Measurements from ENCODE around the gene MAP1LC3A. TPM values are rescaled to one million over a fixed set of nuclear protein-coding genes. Genes with fewer than 3 reads are reported as not detected.
"Not testable (repeated sequence)": the region's sequence is repeated elsewhere in the genome, so short reads cannot be mapped to it uniquely, and the experiment has no call there.

MAP1LC3A gene
- total RNA-seq: 131 TPM

GRCh38 chr20:34558320-34559218, at the start of gene MAP1LC3A:
TSS of gene MAP1LC3A (plus strand) at chr20:34558718. CDS start at chr20:34558869, 151 bp downstream.
- TF ChIP-seq CTCF (IDR thresholded peaks at IDR 0.05): no peak
- Histone ChIP-seq H3K9me3 (no peaks in the 10 kb centered on the region), H3K4me3 (peak within 1 kb of the TSS; percentile 92 to 95), H3K27me3 (no peaks in the 10 kb centered on the region), H3K4me1 (peaks cover 7% of the 10 kb centered on the region in 2 donors), H3K36me3 (no peaks in the 10 kb centered on the region), H3K27ac (peak within 1 kb of the TSS; percentile 99 to 100)
- peak; percentile 91 to 98 for DNase-seq (ENCODE audit: low spot score in 2 of 2)
- intact Hi-C loops (cut with DNase I): loop anchor here (1.0 to 2.0 kb wide), 5 partner anchors 42 to 256 kb away; partner anchors contain the start of genes AHCY, DYNLRB1, ITCH and PIGU

- TF ChIP-seq CTCF (IDR thresholded peaks at IDR 0.05): no peak
- no peak for DNase-seq (ENCODE audit: low spot score in 2 of 2)
- no peaks in the 10 kb centered on the region for H3K9me3 ChIP-seq
- H3K27ac ChIP-seq: no peak overlapping the region
- H3K27me3 ChIP-seq: no peaks in the 10 kb centered on the region
- peaks cover 0 to 8% of the 10 kb centered on the region in 2 donors for H3K4me1 ChIP-seq
- H3K4me3 ChIP-seq: no peak overlapping the region
- peaks cover 20 to 21% of the 10 kb centered on the region in 2 donors for H3K36me3 ChIP-seq
- intact Hi-C loops (cut with DNase I): no loop called here
Measured at GRCh38 chr20:34510575-34510974, 47.9 kb upstream of the MAP1LC3A start.

- H3K4me3 ChIP-seq: no peak overlapping the region
- H3K4me1 ChIP-seq: peaks cover 0 to 8% of the 10 kb centered on the region in 2 donors
- no peak for TF ChIP-seq CTCF (IDR thresholded peaks at IDR 0.05)
- H3K27ac ChIP-seq: no peak overlapping the region
- peaks cover 11 to 14% of the 10 kb centered on the region in 2 donors for H3K36me3 ChIP-seq
- intact Hi-C loops (cut with DNase I): no loop called here
- no peak for DNase-seq (ENCODE audit: low spot score in 2 of 2)
- no peaks in the 10 kb centered on the region for H3K9me3 ChIP-seq
- H3K27me3 ChIP-seq: no peaks in the 10 kb centered on the region
Measured at GRCh38 chr20:34511891-34512265, 46.6 kb upstream of the MAP1LC3A start.

GRCh38 chr20:34512266-34512954, 46.1 kb upstream of the MAP1LC3A start:
- no peak overlapping the region for H3K4me3 ChIP-seq
- H3K9me3 ChIP-seq: no peaks in the 10 kb centered on the region
- no peak for DNase-seq (ENCODE audit: low spot score in 2 of 2)
- peaks cover 0 to 8% of the 10 kb centered on the region in 2 donors for H3K4me1 ChIP-seq
- intact Hi-C loops (cut with DNase I): no loop called here
- TF ChIP-seq CTCF (IDR thresholded peaks at IDR 0.05): no peak
- H3K27me3 ChIP-seq: no peaks in the 10 kb centered on the region
- H3K36me3 ChIP-seq: peaks cover 11 to 14% of the 10 kb centered on the region in 2 donors
- no peak overlapping the region for H3K27ac ChIP-seq

- H3K27me3 ChIP-seq: no peaks in the 10 kb centered on the region
- no peak for DNase-seq (ENCODE audit: low spot score in 2 of 2)
- no peak for TF ChIP-seq CTCF (IDR thresholded peaks at IDR 0.05)
- H3K4me3 ChIP-seq: no peak overlapping the region
- H3K36me3 ChIP-seq: peaks cover 6 to 8% of the 10 kb centered on the region in 2 donors
- intact Hi-C loops (cut with DNase I): no loop called here
- peaks cover 0 to 13% of the 10 kb centered on the region in 2 donors for H3K4me1 ChIP-seq
- no peaks in the 10 kb centered on the region for H3K9me3 ChIP-seq
- H3K27ac ChIP-seq: no peak overlapping the region
Measured at GRCh38 chr20:34512955-34513419, 45.5 kb upstream of the MAP1LC3A start.

GRCh38 chr20:34514034-34514433, 44.5 kb upstream of the MAP1LC3A start:
- intact Hi-C loops (cut with DNase I); H3K27ac ChIP-seq; H3K27me3 ChIP-seq; H3K36me3 ChIP-seq; DNase-seq (ENCODE audit: low spot score in 2 of 2); H3K9me3 ChIP-seq; H3K4me3 ChIP-seq: not testable (repeated sequence)
- peaks cover 0 to 22% of the 10 kb centered on the region in 2 donors for H3K4me1 ChIP-seq
